GM19035 (cell line): ENCODE results near the gene PRLR.
"Not testable (repeated sequence)": the region's sequence is repeated elsewhere in the genome, so short reads cannot be mapped to it uniquely, and the experiment has no call there.

Experiments used
- ATAC-seq: cut with Tn5 transposase; IDR thresholded peaks from one replicate; pipeline ENCODE4 v1.9.1; 2021; ENCODE audit not compliant: unreplicated experiment

PRLR gene

DNA sequence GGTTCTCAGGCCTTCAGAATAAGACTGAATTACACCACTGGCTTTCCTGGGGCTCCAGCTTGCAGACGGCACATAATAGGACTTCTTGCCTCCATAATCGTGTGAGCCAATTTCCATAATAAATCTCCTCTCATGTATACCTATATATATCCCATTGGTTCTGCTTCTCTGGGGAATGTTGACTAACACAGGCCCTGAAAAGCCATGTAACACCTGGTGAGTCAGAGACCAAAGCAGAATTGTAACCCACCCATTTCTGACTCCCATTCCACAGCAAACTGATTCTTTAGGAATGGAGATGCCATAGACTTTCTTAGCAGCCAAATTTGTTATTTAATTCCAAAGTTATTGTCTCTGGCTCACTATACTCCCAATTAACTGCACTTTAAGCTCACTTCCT is 97.1 kb downstream of the PRLR start:
- ATAC-seq = no peak

DNA sequence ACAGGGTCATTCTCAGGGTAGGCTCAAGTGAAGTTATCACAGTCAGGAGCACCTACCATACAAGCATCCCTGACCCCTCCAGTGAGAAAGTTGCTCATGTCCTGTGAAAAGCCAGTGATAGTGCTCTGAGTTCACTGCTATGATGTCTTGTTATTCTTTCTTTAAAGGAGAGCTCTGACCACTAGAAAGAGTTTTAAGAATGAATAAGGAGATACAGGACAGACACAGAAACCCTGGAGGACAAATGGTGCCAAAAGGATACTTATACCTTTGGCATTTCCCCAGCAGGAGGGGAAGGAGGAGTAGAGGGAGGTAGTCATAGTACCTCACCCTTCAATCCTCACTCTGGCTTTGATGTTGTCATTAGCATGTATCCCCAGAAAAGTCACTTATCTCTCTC is 98.6 kb downstream of the PRLR start:
- no peak for ATAC-seq

DNA sequence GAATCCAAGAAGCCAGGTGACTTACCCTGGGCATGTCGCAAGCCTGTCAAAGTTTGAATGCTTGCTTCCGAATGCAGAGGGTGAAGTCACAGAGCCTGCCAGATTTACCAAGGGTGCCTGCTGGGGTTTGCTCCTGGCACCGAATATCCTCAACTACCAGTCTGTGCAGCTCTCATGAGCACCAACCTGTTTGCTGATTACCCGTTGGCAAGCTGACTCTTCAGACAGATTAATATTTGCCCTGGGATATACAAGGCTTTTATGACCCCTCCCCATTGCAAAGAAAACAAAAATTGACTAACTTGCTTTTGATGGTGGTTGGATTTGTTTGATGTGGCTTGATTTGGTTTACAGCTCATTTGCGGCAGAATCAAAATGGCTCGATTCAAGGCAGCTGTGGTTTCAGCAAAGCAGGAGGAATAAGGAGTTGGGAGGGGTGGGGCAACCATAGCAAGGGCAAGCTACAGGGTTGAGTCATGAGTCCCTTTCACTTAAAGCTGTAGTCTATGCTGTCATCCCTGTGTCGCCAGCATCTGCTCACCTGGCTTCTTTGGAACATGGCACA is 100.3 kb downstream of the PRLR start:
- ATAC-seq = no peak

DNA sequence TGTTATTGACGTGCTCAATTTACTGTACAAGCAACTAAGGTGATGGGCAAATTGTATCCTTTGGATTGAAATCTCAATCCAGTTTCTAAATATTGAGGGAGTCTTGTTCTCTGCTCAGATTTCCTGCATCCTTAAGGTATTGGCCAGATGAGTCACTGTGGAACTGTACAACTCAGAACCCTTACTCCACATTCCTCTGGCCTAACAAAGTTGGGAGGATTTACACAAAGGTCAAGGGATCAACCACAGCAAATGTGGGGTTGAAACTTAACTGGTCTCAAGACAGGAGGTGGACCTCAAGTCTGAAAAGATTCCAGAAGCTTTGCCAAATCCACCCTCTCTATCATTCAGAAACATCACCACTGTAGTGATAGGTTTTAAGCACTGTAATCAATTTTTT is 101.0 kb downstream of the PRLR start:
- ATAC-seq = no peak

DNA sequence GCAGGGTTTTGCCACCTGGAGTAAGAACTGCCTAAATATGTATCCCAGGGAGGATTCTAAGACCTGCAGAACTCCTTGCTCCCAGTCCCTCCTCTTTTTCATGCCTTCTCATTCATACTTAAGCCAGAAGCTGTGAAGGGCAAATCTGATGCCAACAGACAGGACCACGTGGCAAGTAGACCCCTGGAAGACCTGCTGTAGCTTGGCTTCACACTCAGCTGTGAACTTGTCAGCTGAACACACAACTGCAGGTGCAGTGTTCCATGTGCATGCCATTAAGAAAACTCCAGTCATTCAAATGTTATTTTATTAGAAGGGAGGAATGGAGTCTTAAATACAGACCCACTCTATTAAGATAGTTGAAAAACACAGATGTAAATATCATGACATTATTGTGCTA is 103.3 kb downstream of the PRLR start:
- no peak for ATAC-seq

DNA sequence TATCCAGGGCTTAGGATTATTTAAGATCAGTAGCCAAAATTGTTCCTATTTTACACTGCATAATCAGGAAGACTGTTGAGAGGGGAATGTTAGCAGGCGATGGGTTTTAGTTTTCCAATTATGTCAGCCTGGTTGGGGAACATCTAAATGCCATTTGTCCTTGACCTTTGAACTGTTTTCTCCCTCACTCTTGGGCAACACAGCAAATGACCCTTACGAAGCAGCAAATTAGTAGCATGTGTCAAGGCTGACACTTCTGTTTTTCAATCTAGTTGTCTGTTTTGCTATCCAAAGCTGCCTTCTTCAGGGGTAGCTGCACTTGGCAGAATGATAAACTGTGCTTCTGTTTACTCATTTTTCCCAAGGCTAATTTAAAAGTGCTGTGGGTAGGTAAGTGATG is 104.5 kb downstream of the PRLR start:
- ATAC-seq = no peak

DNA sequence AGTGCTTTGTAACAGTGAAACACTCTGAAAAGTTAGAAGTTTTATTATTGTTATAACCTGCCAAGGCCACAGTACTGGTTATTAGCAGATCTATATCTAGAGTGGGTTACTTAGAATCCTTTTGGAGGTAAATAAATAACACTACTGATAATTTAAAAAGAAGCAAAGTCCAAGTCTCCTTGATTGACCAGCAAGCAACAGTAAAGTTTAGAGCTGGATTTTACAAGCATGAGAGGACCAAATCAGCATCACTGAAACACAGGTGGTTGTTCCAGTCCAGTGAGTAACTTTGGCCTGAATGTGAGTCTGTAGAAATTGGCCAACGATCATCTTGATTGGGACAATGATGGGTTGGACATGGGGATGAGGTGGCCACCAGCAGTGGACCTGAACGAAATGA is 105.4 kb downstream of the PRLR start:
- no peak for ATAC-seq

DNA sequence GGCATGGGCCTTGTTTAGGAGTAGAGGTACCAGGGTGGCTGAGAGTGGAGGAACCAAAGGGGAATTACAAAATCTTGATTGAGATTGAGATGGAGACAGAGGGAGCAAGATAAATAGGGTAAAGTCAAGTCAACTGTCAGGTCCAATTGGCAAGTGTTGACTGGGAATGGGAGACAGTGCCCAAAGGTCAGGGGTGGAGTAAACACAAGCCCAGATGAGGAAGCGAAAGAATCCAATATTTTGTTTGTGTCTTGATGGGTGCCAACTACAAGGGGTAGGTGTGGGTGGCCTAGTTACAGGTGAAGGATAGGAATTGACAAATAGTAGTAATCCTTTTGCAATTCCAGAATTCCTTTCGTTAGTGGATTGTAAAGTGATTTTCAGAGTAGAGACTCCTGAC is 107.5 kb downstream of the PRLR start:
- no peak for ATAC-seq

DNA sequence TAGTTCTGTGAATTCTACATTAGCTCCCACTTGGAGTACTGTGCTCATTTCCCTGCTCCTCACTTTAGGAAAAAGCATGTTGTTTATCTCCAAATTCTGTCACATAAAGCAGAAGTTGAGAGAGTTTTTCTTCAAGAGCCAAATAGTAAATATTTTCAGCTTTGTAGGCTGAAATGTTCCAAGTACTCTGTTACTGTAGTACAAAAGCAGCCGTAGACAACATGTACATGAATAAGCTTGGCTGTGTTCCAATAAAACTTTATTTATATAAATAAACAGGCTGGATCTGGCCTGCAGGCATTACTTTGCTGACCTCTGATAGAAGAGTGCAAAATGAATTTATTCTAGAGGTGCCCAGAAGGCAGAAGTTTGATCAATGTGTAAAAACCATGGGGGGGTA is 109.6 kb downstream of the PRLR start:
- no peak for ATAC-seq

DNA sequence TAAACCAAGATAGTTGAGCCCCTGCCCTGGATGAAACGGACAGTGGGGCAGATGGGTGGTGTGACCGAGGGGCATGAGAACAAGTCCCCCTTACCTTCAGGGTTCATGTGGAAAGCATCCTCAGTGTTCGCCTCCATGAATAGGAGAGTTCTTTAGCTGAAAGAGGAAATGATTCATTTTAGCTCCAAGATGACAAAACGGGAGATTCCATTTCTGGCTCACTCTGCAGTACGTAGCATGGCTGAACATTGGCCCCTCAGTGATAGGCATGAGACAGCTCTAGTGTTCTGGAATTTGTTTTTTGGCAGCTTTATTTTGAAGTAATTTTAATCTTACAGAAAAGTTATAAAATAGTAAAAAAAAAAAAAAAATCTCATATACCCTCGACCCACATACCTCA is 112.3 kb downstream of the PRLR start:
- ATAC-seq = no peak

DNA sequence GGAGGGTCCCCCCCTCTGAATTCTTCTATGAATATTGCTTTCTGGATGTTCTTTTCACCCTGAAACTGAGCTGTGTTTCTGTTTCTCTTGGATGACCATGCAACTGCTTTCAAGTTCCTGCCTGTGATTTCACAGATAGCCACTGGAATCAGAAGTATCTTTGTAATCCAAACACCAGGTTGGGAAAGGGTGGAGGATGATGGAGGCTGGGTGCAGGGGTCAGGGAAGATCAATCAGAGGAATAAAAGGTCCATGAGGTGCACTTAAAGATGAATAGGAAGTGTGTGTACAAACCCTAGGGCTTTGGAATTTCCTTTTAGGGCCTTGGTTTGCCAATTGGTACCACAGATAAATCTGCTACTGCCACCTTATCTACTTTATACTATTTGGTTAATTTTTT is 114.4 kb downstream of the PRLR start:
- ATAC-seq = no peak

DNA sequence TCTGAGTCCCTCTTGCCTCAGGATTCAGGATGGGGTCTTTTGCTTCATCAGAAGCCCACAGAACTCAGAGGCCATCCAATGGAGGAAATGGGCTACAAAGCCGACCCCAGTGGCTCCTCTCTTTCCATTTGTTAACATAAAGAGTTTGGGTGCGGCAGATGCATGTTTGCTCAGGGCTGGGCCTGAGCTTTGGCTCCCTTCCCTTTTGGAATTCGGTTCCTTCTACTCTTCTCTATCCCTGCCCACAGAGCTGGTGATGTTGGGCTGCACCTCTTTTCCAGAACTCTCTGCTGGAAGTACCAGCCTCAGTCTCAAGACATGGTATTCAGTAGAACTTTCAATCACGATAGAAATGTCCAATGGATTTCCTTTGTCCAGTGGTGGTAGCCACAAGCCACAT is 115.6 kb downstream of the PRLR start:
- ATAC-seq = no peak

DNA sequence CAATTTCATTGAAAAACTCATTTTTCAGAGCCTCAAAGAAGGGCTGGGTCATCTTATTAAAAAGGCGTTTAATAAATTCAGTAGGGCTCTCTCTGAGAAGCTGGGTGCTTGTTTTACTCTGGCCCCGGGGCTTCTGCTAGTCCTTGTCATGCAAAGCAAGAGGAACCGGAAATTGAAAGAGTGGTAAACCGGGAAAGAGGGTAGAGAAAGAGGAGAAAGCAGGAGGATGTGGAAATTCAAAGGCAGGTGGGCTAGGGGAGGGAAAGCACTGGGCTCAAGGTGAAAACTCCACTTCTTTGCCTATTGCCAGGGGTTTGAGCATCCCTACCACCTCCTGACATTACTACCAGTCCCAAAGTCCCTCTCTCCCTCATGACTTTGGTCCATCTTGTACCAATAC is 118.0 kb downstream of the PRLR start:
- ATAC-seq = no peak

DNA sequence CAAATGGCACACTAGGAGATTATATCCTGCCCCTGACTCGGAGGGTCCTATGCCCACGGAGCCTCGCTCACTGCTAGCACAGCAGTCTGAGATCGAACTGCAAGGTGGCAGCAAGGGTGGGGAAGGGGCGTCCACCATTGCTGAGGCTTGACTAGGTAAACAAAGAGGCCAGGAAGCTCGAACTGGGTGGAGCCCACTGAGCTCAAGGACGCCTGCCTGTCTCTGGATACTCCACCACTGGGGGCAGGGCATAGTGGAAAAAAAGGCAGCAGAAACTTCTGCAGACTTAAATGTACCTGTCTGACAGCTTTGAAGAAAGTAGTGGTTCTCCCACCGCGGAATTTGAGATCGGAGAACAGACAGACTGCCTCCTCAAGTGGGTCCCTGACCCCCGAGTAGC is 125.7 kb downstream of the PRLR start:
- not testable (repeated sequence) for ATAC-seq

DNA sequence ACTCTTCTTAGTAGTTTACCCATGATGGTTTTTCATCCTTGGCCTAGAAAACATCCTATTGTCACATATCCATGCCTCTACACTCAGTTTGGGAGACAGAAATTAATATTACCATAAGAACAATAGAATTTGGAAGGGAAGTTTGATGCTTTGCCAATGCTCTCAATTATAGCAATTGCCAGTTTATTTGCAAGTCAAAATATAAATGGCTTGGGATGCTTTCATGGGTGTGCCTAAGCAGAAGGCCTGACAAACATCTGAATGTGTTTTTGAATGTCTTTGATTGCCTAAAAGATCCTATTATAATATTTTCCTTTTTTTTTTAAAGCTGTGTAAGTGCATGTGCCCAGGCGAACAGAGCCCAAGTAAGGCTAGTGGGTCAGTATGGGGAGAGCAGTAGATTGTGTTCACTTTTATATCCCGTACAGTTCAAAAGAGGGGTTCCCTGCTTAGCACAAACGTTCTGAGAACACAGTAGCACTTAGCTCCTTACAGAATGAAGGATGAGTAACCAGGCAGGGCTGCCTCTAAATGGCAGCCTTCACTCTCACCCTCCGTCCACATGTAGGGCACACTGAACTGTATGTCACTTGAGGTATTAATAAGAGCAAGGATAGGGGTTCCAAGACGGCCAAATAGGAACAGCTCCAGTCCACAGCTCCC is 126.5 kb downstream of the PRLR start:
- no peak for ATAC-seq

DNA sequence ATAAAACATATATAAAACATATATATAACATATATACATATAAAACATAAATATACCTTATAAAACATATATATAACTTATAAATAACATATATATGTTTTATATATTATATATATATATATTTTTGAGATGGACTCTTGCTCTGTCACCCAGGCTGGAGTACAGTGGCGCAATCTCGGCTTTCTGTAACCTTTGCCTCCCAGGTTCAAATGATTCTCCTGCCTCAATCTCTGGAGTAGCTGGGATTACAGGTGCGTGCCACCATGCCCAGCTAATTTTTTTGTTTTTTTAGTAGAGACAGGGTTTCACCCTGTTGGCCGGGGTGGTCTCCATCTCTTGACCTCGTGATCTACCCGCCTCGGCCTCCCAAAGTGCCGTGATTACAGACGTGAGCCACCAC is 128.6 kb downstream of the PRLR start:
- ATAC-seq = not testable (repeated sequence)

DNA sequence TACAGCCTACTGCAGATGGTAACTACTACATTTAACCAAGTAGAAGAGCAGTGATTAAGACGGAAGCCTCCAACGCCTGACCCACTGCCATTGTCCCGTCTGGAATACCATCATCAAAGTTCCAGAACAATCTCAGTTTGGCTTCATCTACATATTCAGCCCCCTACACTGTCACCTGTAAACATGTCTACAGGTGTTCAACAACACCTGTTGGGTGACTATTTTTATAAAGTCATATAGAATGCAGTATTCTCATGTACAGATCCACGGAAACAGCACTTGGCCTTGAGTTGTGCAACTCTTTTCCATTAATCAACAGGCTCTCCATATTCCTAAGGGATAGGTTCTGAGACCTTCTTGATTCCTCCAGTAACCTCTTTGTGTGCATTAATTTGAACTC is 129.3 kb downstream of the PRLR start:
- ATAC-seq = no peak

DNA sequence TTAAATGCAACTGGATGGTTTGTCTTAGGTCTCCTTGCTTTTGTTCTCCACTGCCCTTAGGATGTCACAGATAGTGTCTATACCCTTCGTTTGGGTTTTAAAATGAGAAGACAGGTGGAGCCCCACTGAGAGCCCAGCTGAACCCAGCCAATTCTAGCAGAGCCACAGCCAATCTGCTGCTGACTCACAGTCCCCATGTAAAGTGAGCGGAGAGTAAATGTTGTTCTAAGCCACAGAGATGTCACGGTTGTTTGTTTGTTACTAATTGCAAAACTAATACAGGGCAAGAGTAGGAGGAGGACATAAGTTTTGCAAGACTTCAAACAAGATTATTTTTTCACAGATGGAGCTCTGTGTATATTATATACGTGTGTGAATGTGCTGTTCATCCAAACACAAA is 132.1 kb downstream of the PRLR start:
- no peak for ATAC-seq

DNA sequence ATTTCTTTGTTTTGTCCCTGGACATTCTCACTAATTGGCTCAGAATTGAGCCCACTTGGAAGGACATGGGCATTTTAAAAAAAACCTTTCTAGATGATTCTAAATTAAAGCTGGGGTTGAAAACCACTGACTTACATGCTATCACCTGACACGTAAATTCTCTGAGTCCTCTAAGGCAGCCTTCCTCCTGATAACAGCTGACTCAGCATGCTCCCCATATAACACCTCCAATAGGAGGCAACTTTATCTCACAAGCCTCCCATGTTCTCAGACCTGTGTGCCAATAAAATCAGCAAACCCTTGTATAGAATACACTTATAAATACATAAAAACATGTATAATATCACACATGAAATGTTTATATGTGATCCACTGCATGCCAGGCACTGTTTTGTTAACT is 133.4 kb downstream of the PRLR start:
- no peak for ATAC-seq

DNA sequence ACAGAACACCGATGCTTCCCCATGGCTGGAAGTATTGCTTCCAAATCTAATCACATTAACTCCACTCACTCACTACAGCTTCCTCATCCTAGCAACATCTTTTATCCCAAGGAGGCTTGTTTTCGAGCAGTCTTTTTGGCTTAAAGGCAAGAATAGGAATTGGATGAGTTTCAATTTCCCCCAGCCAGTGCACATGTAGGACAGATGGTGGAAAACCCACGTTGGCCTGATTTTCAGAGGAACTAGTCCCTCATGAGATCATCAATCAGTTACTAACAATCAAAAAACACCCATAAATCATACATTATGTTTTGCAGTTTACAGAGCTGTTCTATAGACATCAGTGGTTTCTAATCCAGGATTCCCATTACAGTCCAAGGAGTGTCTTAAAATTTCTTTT is 134.1 kb downstream of the PRLR start:
- ATAC-seq = no peak

DNA sequence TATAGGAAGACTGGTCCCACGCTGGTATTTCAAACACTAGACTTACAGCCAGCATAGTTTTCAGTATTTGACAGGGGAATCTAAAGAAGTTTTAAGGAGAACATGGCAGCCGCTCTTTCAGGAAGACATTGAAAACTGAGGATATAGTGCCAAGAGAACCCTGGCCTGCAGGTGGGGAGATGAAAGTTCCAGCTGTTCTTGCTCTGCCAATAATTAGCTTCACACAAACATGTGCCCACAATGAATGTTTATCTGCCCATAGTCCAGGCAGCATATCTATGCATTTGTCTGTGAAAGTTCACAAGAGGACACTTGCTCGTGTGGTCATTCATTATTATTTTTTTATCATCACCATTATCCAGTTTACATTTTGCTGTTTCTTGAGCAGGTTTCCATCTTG is 134.9 kb downstream of the PRLR start:
- no peak for ATAC-seq

DNA sequence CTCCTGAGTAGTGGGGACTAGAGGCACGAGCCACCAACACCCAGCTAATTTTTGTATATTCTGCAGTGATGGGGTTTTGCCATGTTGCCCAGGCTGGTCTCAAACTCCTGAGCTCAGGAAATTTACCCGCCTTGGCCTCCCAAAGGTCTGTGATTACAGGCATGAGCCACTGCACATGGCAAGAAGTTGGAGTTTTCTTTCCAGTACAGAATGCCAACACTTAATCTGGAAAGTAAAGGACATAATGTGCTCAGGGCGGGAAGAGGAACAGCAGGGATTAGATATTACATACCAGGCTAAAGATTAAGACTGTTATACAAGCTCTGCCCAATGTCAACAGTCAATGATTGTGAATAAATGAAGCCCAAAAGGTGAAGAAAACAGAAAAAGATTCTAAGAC is 135.3 kb downstream of the PRLR start:
- no peak for ATAC-seq

DNA sequence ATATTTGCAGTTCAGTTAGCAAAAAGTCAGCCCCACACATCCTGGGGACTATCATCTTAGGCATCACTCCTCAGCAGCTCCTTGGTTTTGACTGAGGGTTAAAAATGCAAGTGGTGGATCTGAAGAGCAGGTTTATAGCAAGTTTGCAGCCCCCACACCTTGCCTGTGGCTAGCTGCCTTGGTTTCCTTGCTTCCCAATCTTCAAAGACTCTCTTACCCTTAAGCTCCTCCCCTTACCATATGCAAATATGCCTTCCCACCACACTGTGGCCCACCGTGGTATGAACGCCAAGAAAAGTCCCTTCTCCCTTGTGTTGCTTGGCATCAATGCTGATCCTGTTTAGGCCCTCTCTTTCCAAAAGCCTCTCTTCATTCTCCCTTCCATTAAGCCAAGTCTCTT is 137.6 kb downstream of the PRLR start:
- no peak for ATAC-seq
